Body of pancreas (tissue), 4 donors: ENCODE results near the gene DGCR6L. TPM values are rescaled to one million over a fixed set of nuclear protein-coding genes. Genes with fewer than 3 reads are reported as not detected.
"Not testable (repeated sequence)": the region's sequence is repeated elsewhere in the genome, so short reads cannot be mapped to it uniquely, and the experiment has no call there.

Source experiments
- ATAC-seq: fragments of 150-250 bp; one replicate; pipeline ENCODE4 v1.9.1; 2016
- DNase-seq, 4 donors: peaks; one replicate each; pipeline ENCODE4 v3.0.0-alpha.2; 2019
- H3K27ac ChIP-seq, 4 donors: fragments of 200-600 bp; sonication (generic); 1 replicate in 3 of 4; 2 replicates in 1 of 4; pipeline versions ENCODE4 v1.5.1 to v1.6.1; 2016 to 2019; ENCODE audit warnings: mild to moderate bottlenecking in 1 of 4, mixed read lengths in 1 of 4, moderate library complexity in 1 of 4
- H3K27me3 ChIP-seq, 2 donors: fragments of 200-600 bp; sonication (generic); one replicate each; pipeline ENCODE4 v1.6.0; 2016; ENCODE audit warnings: mild to moderate bottlenecking in 1 of 2
- H3K36me3 ChIP-seq, 2 donors: fragments of 200-600 bp; sonication (generic); replicated peaks in 1 of 2; 2 replicates each; pipeline ENCODE4 v1.5.1; 2016; ENCODE audit warnings: low read depth in 2 of 2; ENCODE audit not compliant: insufficient read depth in 1 of 2
- H3K4me1 ChIP-seq: fragments of 200-600 bp; sonication (generic); one replicate; pipeline ENCODE4 v1.6.0; 2016
- H3K4me3 ChIP-seq, 2 donors: fragments of 200-600 bp; sonication (generic); 1 replicate in 1 of 2; 2 replicates in 1 of 2; pipeline ENCODE4 v1.5.1; 2016 to 2019
- H3K9me3 ChIP-seq, 3 donors: fragments of 200-600 bp; sonication (generic); 1 replicate in 2 of 3; 2 replicates in 1 of 3; pipeline ENCODE4 v1.5.1; 2016
- POLR2A ChIP-seq, 3 donors: fragments of 450-650 bp; IDR thresholded peaks; one replicate each; pipeline ENCODE4 v1.6.1; 2016; ENCODE audit warnings: antibody characterized with exemption in 3 of 3, mild to moderate bottlenecking in 2 of 3
- WGBS, 2 donors: methylation state at CpG; one replicate each; pipeline ENCODE4 v1.1.5; 2017; 5-methylcytosine and 5-hydroxymethylcytosine counted together
- intact Hi-C: fragments of 100-400 bp; cut with DNase I; formaldehyde crosslinking; loops from one replicate; pipeline ENCODE4 v1.15.1; 2023
- total RNA-seq, 2 donors: library from RNA; depleted of rRNA; stranded (reverse); fragments of >200 nt; gene quantifications; one replicate each; pipeline ENCODE4 v1.1.0, GENCODE V29; 2016
- TF ChIP-seq, protein P1 (sequence below), 7 experiments: fragments of 450-650 bp in 4 of 7; fragments of 200-600 bp in 3 of 7; sonication (generic) in 3 of 7; IDR thresholded peaks; one replicate each; pipeline ENCODE4 v1.5.1; 2016 to 2019; ENCODE audit warnings: antibody characterized with exemption in 7 of 7

DGCR6L gene
- total RNA-seq, 2 donors from 2014 or later: 24.4 to 52.4 TPM

GRCh38 chr22:20317402-20318042 is 2.3 kb downstream of the DGCR6L start:
- TF ChIP-seq, protein P1, sequence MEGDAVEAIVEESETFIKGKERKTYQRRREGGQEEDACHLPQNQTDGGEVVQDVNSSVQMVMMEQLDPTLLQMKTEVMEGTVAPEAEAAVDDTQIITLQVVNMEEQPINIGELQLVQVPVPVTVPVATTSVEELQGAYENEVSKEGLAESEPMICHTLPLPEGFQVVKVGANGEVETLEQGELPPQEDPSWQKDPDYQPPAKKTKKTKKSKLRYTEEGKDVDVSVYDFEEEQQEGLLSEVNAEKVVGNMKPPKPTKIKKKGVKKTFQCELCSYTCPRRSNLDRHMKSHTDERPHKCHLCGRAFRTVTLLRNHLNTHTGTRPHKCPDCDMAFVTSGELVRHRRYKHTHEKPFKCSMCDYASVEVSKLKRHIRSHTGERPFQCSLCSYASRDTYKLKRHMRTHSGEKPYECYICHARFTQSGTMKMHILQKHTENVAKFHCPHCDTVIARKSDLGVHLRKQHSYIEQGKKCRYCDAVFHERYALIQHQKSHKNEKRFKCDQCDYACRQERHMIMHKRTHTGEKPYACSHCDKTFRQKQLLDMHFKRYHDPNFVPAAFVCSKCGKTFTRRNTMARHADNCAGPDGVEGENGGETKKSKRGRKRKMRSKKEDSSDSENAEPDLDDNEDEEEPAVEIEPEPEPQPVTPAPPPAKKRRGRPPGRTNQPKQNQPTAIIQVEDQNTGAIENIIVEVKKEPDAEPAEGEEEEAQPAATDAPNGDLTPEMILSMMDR (IDR thresholded peaks at IDR 0.05): peak in 6 of 7 experiments; percentile 20 to 51 (median 30)
- ATAC-seq, H3K36me3 ChIP-seq, H3K4me3 ChIP-seq, H3K27ac ChIP-seq, H3K9me3 ChIP-seq, intact Hi-C loops, H3K27me3 ChIP-seq: not testable (repeated sequence)
- DNase-seq: peak in 2 of 4 donors; percentile 10 to 47
- 44 to 47% methylated on average over 8 of the region's 8 CpGs for WGBS, 2 donors
- H3K4me1 ChIP-seq: peaks cover 32% of the 10 kb centered on the region

- DNase-seq: peak in 1 of 4 donors; percentile 4
- TF ChIP-seq, protein P1 (IDR thresholded peaks at IDR 0.05): no peak
- Histone ChIP-seq H3K36me3 (no peaks in the 10 kb centered on the region), H3K4me3 (no peak overlapping the region), H3K9me3 (no peaks in the 10 kb centered on the region), H3K27me3 (no peaks in the 10 kb centered on the region), H3K27ac (no peak overlapping the region), H3K4me1 (peaks cover 32% of the 10 kb centered on the region)
- 89 to 92% methylated on average over 5 to 8 of the region's 8 CpGs for WGBS, 2 donors
- ATAC-seq: no peak
- intact Hi-C loops: no loop called here
Observed at GRCh38 chr22:20316844-20317401, 2.9 kb downstream of the DGCR6L start.

- H3K4me3 ChIP-seq: no peak overlapping the region
- peaks cover 32% of the 10 kb centered on the region for H3K4me1 ChIP-seq
- TF ChIP-seq, protein P1 (IDR thresholded peaks at IDR 0.05): no peak
- TF ChIP-seq POLR2A (IDR thresholded peaks at IDR 0.05): no peak
- WGBS, 2 donors: 84 to 100% methylated on average over 4 to 11 of the region's 12 CpGs
- DNase-seq: peak in 1 of 4 donors; percentile 8
- intact Hi-C loops: no loop called here
- no peaks in the 10 kb centered on the region for H3K36me3 ChIP-seq
- H3K27me3 ChIP-seq: no peaks in the 10 kb centered on the region
- no peak for ATAC-seq
- no peak overlapping the region for H3K27ac ChIP-seq
- H3K9me3 ChIP-seq: no peaks in the 10 kb centered on the region
Observed at GRCh38 chr22:20316217-20316843, 3.5 kb downstream of the DGCR6L start.

DNA sequence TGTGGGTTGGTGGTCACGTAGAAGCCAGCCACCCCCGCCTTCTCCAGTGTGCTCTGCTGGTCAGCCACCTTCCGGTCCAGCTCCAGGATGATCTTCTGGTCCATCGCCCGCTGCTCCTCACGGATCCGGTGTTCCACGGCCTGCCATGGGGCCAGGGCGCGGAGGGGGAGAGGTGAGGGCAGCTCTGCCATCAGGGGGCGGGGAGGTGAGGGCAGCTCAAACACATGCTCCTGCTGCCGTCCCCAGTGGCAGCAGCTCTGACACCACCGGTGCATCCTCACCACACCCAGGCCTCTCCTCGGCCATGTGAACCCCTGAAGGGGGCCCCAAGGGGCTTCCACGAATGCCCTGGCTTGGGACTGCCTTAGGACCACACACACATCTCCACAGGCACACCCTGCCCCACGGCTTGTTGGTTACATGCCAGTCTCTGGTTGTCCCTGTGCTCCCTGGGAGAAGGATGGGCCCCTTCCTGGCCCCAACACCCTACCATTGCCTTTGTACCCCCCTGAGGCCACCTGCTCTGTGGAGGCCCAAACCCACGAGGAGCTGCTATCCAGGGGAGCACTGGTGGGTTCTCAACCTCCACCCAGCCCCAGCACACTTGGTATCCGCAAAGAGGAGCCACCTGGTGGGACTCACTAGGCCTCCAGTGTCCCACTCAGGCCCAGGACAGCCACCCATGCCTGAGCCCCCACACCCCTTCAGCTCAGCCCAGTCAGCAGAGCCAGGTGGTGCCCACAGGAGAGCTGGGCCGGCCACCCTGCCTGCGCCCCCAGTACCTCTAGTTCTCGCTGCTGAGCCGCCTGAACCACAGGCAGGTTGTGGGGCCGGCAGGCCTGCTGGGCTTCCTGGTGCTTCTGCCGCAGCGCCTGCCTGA is 4.3 kb downstream of the DGCR6L start:
- ATAC-seq: no peak
- no peaks in the 10 kb centered on the region for H3K27me3 ChIP-seq
- WGBS, 2 donors: 83 to 86% methylated on average over 10 to 22 of the region's 25 CpGs

GRCh38 chr22:20314741-20315336 is 5.0 kb downstream of the DGCR6L start:
- DNase-seq: peak in 1 of 4 donors; percentile 4
- ATAC-seq, H3K9me3 ChIP-seq, H3K36me3 ChIP-seq, intact Hi-C loops, H3K27ac ChIP-seq, H3K4me3 ChIP-seq, H3K27me3 ChIP-seq: not testable (repeated sequence)
- peaks cover 22% of the 10 kb centered on the region for H3K4me1 ChIP-seq
- 95 to 100% methylated on average over 1 to 7 of the region's 12 CpGs for WGBS, 2 donors

More for the DNA sequence above, 4.3 kb downstream of the DGCR6L start:
- Histone ChIP-seq H3K4me1 (peaks cover 24% of the 10 kb centered on the region), H3K4me3 (no peak overlapping the region), H3K27ac (no peak overlapping the region), H3K36me3 (no peaks in the 10 kb centered on the region), H3K9me3 (no peaks in the 10 kb centered on the region)
- intact Hi-C loops: no loop called here
- DNase-seq: peak in 1 of 4 donors; percentile 9
- no peak for TF ChIP-seq POLR2A (IDR thresholded peaks at IDR 0.05)
- TF ChIP-seq, protein P1 (IDR thresholded peaks at IDR 0.05): no peak

DNA sequence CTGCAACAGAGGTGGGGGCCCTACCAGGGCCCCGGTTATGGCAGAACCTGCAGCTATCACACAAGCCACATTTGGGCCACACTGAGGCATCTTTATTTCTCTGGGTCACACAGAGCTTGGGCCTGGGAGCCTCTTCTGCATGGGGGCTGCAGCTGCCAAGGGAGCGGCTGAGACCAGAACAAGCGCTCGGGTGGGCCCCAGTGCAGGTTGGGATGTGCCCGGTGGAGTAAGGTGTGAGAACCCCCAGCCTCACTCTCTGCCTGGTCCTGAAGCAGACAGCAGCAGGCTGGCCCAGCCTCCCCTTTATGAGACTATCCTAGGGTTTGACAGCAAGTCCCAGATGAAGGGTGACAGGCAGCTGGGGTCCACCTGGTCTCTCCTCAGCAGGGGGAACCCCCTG is 5.7 kb downstream of the DGCR6L start:
- H3K27ac ChIP-seq, ATAC-seq, H3K27me3 ChIP-seq, intact Hi-C loops, H3K36me3 ChIP-seq, H3K9me3 ChIP-seq, H3K4me3 ChIP-seq: not testable (repeated sequence)
- H3K4me1 ChIP-seq: peaks cover 21% of the 10 kb centered on the region
- DNase-seq: peak in 1 of 4 donors; percentile 3
- no CpG with 5 or more reads among the region's 5 CpGs for WGBS, 2 donors
